K562 (cell line): ENCODE data around the gene SCUBE1. TPM values are rescaled to one million over a fixed set of nuclear protein-coding genes. Genes with fewer than 3 reads are reported as not detected.

Experiments used
- ATAC-seq: fragments of 200-7000 bp; cut with Tn5 transposase; 3 replicates; pipeline ENCODE4 v1.9.1; 2020; ENCODE audit warnings: moderate library complexity
- BruUV-seq: library from RNA; stranded (reverse); fragments of 400-500 nt; replicated peaks from 2 replicates; lab custom pipeline; 2021; lab: Mats Ljungman, UMichigan
- CTCF ChIA-PET: fragments of 300-600 bp; formaldehyde crosslinking; extraction: SDS; loops from one replicate; lab custom pipeline; 2021; ENCODE audit warnings: low intra/inter-chr PET ratio; lab: Yijun Ruan, JAX
- POLR2A ChIA-PET: fragments of 300-600, 350-650 bp; sonication (Branson Sonifier 250); formaldehyde crosslinking; extraction: SDS; loops from one replicate; lab custom pipeline; 2021; ENCODE audit warnings: antibody characterized with exemption, inconsistent platforms; lab: Yijun Ruan, JAX
- DNase-seq, 4 experiments: peaks; one replicate each; pipeline versions ENCODE4 v3.0.0 to v3.0.0-alpha.2; 2011 to 2018; ENCODE audit warnings: low spot score in 3 of 4, mixed read lengths in 3 of 4; ENCODE audit errors: extremely low read depth in 1 of 4
- FAIRE-seq: peaks from 2 replicates; lab custom pipeline; 2011; peaks lifted over from hg19 to GRCh38; lab: Jason Lieb, UNC
- H2AFZ ChIP-seq: 2 replicates; pipeline ENCODE4 v1.6.0; 2011; ENCODE audit warnings: low read depth, low read length, control low read depth, inconsistent platforms
- H3K27ac ChIP-seq: fragments of 200-600 bp; 3 replicates; pipeline ENCODE4 v1.8.0; 2011; ENCODE audit warnings: low read depth, mild to moderate bottlenecking, control low read depth, inconsistent platforms, low read length, moderate library complexity, mixed read lengths; ENCODE audit errors: extremely low read depth
- H3K27me3 ChIP-seq, 2 experiments: fragments of 300-600 bp in 1 of 2; 2 replicates in 1 of 2; 3 replicates in 1 of 2; pipeline versions ENCODE4 v1.6.0 to v1.8.0; 2011; ENCODE audit warnings: inconsistent platforms in 2 of 2, low read length in 2 of 2, mild to moderate bottlenecking in 1 of 2, mixed read lengths in 1 of 2, moderate library complexity in 1 of 2; ENCODE audit not compliant: control insufficient read depth in 2 of 2, insufficient read depth in 2 of 2
- H3K36me3 ChIP-seq: fragments of 300-600 bp; 3 replicates; pipeline ENCODE4 v1.8.0; 2011; ENCODE audit warnings: mild to moderate bottlenecking, low read length, inconsistent platforms; ENCODE audit not compliant: control insufficient read depth, insufficient read depth
- H3K4me1 ChIP-seq, 2 experiments: fragments of 200-600 bp in 1 of 2; replicated peaks in 1 of 2; 2 replicates in 1 of 2; 3 replicates in 1 of 2; pipeline versions ENCODE4 v1.5.1 to v1.8.0; 2011; ENCODE audit warnings: inconsistent platforms in 2 of 2, low read length in 2 of 2, mild to moderate bottlenecking in 1 of 2, mixed read lengths in 1 of 2, moderate library complexity in 1 of 2; ENCODE audit not compliant: control insufficient read depth in 2 of 2, insufficient read depth in 2 of 2
- H3K4me2 ChIP-seq: 2 replicates; pipeline ENCODE4 v1.6.1; 2011; ENCODE audit warnings: low read length, control low read depth, inconsistent platforms, mixed read lengths; ENCODE audit not compliant: insufficient read depth
- H3K4me3 ChIP-seq: fragments of 200-600 bp; sonication (generic), shearing (Covaris generic); 2 replicates; pipeline ENCODE4 v1.5.1; 2016; ENCODE audit warnings: control low read depth, inconsistent platforms
- H3K79me2 ChIP-seq: fragments of 200-600 bp; 3 replicates; pipeline ENCODE4 v1.8.0; 2011; ENCODE audit warnings: low read length, inconsistent platforms; ENCODE audit not compliant: control insufficient read depth, insufficient read depth
- H3K9ac ChIP-seq, 2 experiments: 2 replicates each; pipeline versions ENCODE4 v1.6.0 to v1.6.1; 2011; ENCODE audit warnings: low read depth in 2 of 2, low read length in 2 of 2, control low read depth in 1 of 2, inconsistent platforms in 1 of 2, mild to moderate bottlenecking in 1 of 2, mixed read lengths in 1 of 2; ENCODE audit not compliant: insufficient read depth in 1 of 2
- H3K9me1 ChIP-seq: one replicate; pipeline ENCODE4 v1.6.0; 2011; ENCODE audit warnings: inconsistent platforms, mild to moderate bottlenecking, low read length, moderate library complexity; ENCODE audit not compliant: control insufficient read depth, insufficient read depth
- H3K9me3 ChIP-seq: replicated peaks from 2 replicates; pipeline ENCODE4 v1.5.1; 2011; ENCODE audit warnings: low read depth, low read length, inconsistent platforms; ENCODE audit not compliant: control insufficient read depth, insufficient read depth
- H4K20me1 ChIP-seq: replicated peaks from 2 replicates; pipeline ENCODE4 v1.6.1; 2011; ENCODE audit warnings: low read length, inconsistent platforms, mixed read lengths; ENCODE audit not compliant: control insufficient read depth, insufficient read depth
- BCOR ChIP-seq: fragments of 450-650 bp; IDR thresholded peaks from 2 replicates; pipeline ENCODE4 v1.6.1; 2016
- ELF2 ChIP-seq: fragments of 250-450 bp; sonication (Bioruptor Pico); IDR thresholded peaks from 2 replicates; pipeline ENCODE4 v1.5.0; 2021; ENCODE audit warnings: mild to moderate bottlenecking
- HDGF ChIP-seq: fragments of 450-650 bp; IDR thresholded peaks from 2 replicates; pipeline ENCODE4 v1.6.1; 2016
- PCBP1 ChIP-seq: fragments of 200-400 bp; formaldehyde crosslinking; IDR thresholded peaks from 2 replicates; pipeline ENCODE4 v1.6.1; 2018; ENCODE audit warnings: mild to moderate bottlenecking, low read depth, low read length; ENCODE audit not compliant: poor library complexity, severe bottlenecking
- POU5F1 ChIP-seq: fragments of 150-350 bp; IDR thresholded peaks from 2 replicates; pipeline ENCODE4 v1.6.1; 2014; ENCODE audit warnings: borderline replicate concordance, low read length, low read depth, mild to moderate bottlenecking; ENCODE audit not compliant: partially characterized antibody
- SIN3A ChIP-seq, 2 experiments: fragments of 150-350 bp in 1 of 2; IDR thresholded peaks; 2 replicates each; pipeline ENCODE4 v1.6.1; 2011 to 2016; ENCODE audit warnings: borderline replicate concordance in 2 of 2, low read depth in 2 of 2, low read length in 2 of 2, mild to moderate bottlenecking in 2 of 2, moderate library complexity in 2 of 2; ENCODE audit not compliant: control insufficient read depth in 1 of 2
- SLC30A9 ChIP-seq: fragments of 250-450 bp; sonication (Bioruptor Pico); IDR thresholded peaks from 2 replicates; pipeline ENCODE4 v1.8.0; 2022; ENCODE audit warnings: mild to moderate bottlenecking, moderate library complexity
- ZNF263 ChIP-seq: sonication (generic); formaldehyde crosslinking; IDR thresholded peaks from 2 replicates; pipeline ENCODE4 v1.8.0; 2022; ENCODE audit warnings: mild to moderate bottlenecking, missing genetic modification reagents, borderline replicate concordance
- ZNF408 ChIP-seq: fragments of 250-450 bp; sonication (Bioruptor Pico); IDR thresholded peaks from 2 replicates; pipeline ENCODE4 v1.4.0; 2020; ENCODE audit warnings: low read depth, mild to moderate bottlenecking, moderate library complexity
- ZNF561 ChIP-seq: fragments of 450-650 bp; formaldehyde crosslinking; conservative IDR thresholded peaks from 2 replicates; pipeline ENCODE4 v1.4.0; 2020; ENCODE audit warnings: mild to moderate bottlenecking, moderate library complexity
- ZNF57 ChIP-seq: fragments of 450-650 bp; formaldehyde crosslinking; IDR thresholded peaks from 2 replicates; pipeline ENCODE4 v1.4.0; 2020; ENCODE audit warnings: mild to moderate bottlenecking, moderate library complexity
- WGBS: fragments of 100-300 bp; shearing (Covaris generic); methylation state at CpG from one replicate; pipeline ENCODE4 v1.1.6; 2016; ENCODE audit warnings: low coverage, mixed read lengths; ENCODE audit not compliant: insufficient coverage; ENCODE audit errors: missing lambda C conversion rate; 5-methylcytosine and 5-hydroxymethylcytosine counted together
- in situ Hi-C: fragments of 300-500 bp; cut with MboI; formaldehyde crosslinking; loops from 4 replicates; pipeline ENCODE4 v1.15.0; 2018; ENCODE audit warnings: inconsistent platforms, mixed read lengths
- intact Hi-C: fragments of 100-400 bp; cut with micrococcal nuclease; formaldehyde crosslinking; loops from 2 replicates; pipeline ENCODE4 v1.14.2; 2022
- polyA plus RNA-seq, 8 experiments: library from polyadenylated mRNA; depleted of rRNA in 4 of 8; stranded (reverse) in 5 of 8; unstranded in 3 of 8; fragments of >200 nt; fragmentation: Nextera tagmentation in 2 of 8; fragmentation: Illumina TruSeq in 1 of 8; extraction: Ambion mirVana in 2 of 8; extraction: Trizol in 1 of 8; gene quantifications; 2 replicates each; pipeline versions ENCODE4 v1.2.1 to v1.2.3, GENCODE V29; 2011 to 2014; ENCODE audit warnings: inconsistent platforms in 1 of 8, missing spikeins in 1 of 8
- total RNA-seq, 7 experiments: library from RNA; depleted of rRNA in 6 of 7; stranded (reverse); fragments of >200 nt in 6 of 7; fragmentation: Illumina TruSeq in 2 of 7; extraction: Trizol in 2 of 7; gene quantifications; 2 replicates each; pipeline versions ENCODE4 v1.2.1 to v1.2.3, GENCODE V29; 2011 to 2021; ENCODE audit warnings: low replicate concordance in 1 of 7
- TF ChIP-seq, protein P1 (sequence below): fragments of 450-650 bp; formaldehyde crosslinking; IDR thresholded peaks from 2 replicates; pipeline ENCODE4 v1.4.0; 2020; ENCODE audit warnings: mild to moderate bottlenecking
- TF ChIP-seq, protein P2 (sequence below): fragments of 450-650 bp; IDR thresholded peaks from 2 replicates; pipeline ENCODE4 v1.6.1; 2018; ENCODE audit not compliant: partially characterized antibody

Gene SCUBE1
- total and polyA plus RNA-seq, 9 of the 15 experiments (the other 6 are each of a cell fraction or from before 2014, with no cell fraction given): 0.03 to 0.47 (median 0.29) TPM; not detected in 6

DNA sequence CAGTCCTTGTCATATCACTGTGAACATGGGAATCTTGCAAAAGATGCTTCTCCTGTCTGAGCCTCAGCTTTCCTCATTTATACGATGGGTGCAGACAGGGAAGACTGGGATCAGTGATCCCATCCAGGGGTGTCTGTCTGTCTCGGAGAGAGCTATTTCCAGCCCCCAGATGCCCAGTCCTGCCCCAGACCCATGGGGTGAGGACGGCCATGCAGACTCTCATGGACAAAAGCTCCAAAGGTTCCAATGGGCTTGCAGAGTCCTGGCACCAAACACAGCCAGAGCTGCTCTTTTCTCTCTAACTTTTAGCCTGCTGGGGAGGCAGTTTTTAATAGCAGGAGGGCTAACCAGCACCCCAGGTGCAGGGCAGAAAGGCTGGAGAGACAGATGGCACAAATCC lies 5.2 kb downstream of the SCUBE1 start (continued):
- TF ChIP-seq SIN3A (IDR thresholded peaks at IDR 0.05; ENCODE audit: borderline replicate concordance in 2 of 2, control insufficient read depth in 1 of 2, low read depth in 2 of 2, low read length in 2 of 2) (no peak), ZNF561 (no peak), ELF2 (CRISPR knock-in tag) (no peak), ZNF263 (CRISPR knock-in tag) (no peak), ZNF57 (no peak)
- TF ChIP-seq, protein P1, sequence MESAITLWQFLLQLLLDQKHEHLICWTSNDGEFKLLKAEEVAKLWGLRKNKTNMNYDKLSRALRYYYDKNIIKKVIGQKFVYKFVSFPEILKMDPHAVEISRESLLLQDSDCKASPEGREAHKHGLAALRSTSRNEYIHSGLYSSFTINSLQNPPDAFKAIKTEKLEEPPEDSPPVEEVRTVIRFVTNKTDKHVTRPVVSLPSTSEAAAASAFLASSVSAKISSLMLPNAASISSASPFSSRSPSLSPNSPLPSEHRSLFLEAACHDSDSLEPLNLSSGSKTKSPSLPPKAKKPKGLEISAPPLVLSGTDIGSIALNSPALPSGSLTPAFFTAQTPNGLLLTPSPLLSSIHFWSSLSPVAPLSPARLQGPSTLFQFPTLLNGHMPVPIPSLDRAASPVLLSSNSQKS: no peak

DNA sequence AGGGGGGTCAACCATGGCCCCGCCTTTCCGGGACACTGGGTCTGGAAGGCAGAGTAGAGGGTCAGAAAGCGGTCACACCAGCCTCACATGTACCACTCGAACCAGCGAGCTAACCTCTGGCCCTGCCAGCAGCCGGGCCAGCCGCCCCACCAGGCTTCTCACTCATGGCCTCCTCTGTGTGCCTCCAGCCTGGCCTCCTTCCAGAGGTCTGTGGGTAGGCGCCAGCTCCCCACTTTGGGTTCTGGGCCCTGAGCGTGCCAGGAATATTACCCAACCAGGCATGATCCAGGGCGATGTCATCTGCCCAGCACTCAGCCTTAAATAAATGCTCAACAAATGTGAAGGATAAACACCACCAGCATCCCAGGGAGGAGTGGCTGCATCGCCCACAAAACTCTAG lies 5.8 kb downstream of the SCUBE1 start:
- Histone ChIP-seq H3K9ac (no peak overlapping the region), H3K27ac (no peak overlapping the region), H3K27me3 (peaks cover 0 to 21% of the 10 kb centered on the region in 2 experiments; a peak in 2 of 5 replicates), H2AFZ (no peak overlapping the region), H3K4me3 (no peak overlapping the region), H3K9me3 (no peaks in the 10 kb centered on the region), H3K79me2 (no peaks in the 10 kb centered on the region), H3K9me1 (no peaks in the 10 kb centered on the region), H3K36me3 (no peaks in the 10 kb centered on the region), H3K4me2 (no peak overlapping the region), H4K20me1 (no peaks in the 10 kb centered on the region; the same call in 1 of the 2 replicates)
- FAIRE-seq (no peak), ATAC-seq (no peak), DNase-seq (no peak)
- WGBS: 2% methylated on average over 9 of the region's 11 CpGs
- BruUV-seq: no TSS peak
- in situ Hi-C loops: no loop called here
- CTCF ChIA-PET: no interaction called here
- intact Hi-C loops: no loop called here
- POLR2A ChIA-PET: interaction anchor here (0.5 to 0.9 kb wide), 4 partner anchors 8 to 893 kb away, joined by 3 to 4 read pairs (median 4); no protein-coding TSS in a partner anchor
- TF ChIP-seq SLC30A9 (CRISPR knock-in tag) (no peak), ZNF408 (no peak), HDGF (no peak), PCBP1 (no peak), BCOR (no peak), POU5F1 (no peak)
- TF ChIP-seq, protein P2, sequence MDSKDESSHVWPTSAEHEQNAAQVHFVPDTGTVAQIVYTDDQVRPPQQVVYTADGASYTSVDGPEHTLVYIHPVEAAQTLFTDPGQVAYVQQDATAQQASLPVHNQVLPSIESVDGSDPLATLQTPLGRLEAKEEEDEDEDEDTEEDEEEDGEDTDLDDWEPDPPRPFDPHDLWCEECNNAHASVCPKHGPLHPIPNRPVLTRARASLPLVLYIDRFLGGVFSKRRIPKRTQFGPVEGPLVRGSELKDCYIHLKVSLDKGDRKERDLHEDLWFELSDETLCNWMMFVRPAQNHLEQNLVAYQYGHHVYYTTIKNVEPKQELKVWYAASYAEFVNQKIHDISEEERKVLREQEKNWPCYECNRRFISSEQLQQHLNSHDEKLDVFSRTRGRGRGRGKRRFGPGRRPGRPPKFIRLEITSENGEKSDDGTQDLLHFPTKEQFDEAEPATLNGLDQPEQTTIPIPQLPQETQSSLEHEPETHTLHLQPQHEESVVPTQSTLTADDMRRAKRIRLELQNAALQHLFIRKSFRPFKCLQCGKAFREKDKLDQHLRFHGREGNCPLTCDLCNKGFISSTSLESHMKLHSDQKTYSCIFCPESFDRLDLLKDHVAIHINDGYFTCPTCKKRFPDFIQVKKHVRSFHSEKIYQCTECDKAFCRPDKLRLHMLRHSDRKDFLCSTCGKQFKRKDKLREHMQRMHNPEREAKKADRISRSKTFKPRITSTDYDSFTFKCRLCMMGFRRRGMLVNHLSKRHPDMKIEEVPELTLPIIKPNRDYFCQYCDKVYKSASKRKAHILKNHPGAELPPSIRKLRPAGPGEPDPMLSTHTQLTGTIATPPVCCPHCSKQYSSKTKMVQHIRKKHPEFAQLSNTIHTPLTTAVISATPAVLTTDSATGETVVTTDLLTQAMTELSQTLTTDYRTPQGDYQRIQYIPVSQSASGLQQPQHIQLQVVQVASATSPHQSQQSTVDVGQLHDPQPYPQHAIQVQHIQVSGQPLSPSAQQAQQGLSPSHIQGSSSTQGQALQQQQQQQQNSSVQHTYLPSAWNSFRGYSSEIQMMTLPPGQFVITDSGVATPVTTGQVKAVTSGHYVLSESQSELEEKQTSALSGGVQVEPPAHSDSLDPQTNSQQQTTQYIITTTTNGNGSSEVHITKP: no peak
- TF ChIP-seq, all 486 proteins: peak for 0
- no peaks in the 10 kb centered on the region for H3K4me1 ChIP-seq
